HG03439 (cell line): ENCODE data around the gene FIZ1.
"Not testable (repeated sequence)": the region's sequence is repeated elsewhere in the genome, so short reads cannot be mapped to it uniquely, and the experiment has no call there.

Source experiments
- ATAC-seq: cut with Tn5 transposase; IDR thresholded peaks from one replicate; pipeline ENCODE4 v1.9.1; 2021; ENCODE audit warnings: mild to moderate bottlenecking, moderate library complexity; ENCODE audit not compliant: unreplicated experiment

Gene FIZ1

GRCh38 chr19:55578031-55578760 lies 21.1 kb downstream of the FIZ1 start:
- ATAC-seq: no peak

- no peak for ATAC-seq
Observed at GRCh38 chr19:55576746-55577145, 22.6 kb downstream of the FIZ1 start.

GRCh38 chr19:55573929-55574328 lies 25.4 kb downstream of the FIZ1 start:
- not testable (repeated sequence) for ATAC-seq

GRCh38 chr19:55569477-55569876 lies 29.8 kb downstream of the FIZ1 start:
- not testable (repeated sequence) for ATAC-seq

- no peak for ATAC-seq
Observed at GRCh38 chr19:55567708-55568328, 31.5 kb downstream of the FIZ1 start.

- ATAC-seq: no peak
Observed at GRCh38 chr19:55566823-55567222, 32.5 kb downstream of the FIZ1 start.

- no peak for ATAC-seq
Observed at GRCh38 chr19:55563261-55563690, 36.0 kb downstream of the FIZ1 start.

- no peak for ATAC-seq
Observed at GRCh38 chr19:55559684-55560083, 39.6 kb downstream of the FIZ1 start.

- no peak for ATAC-seq
Observed at GRCh38 chr19:55554741-55555152, 44.6 kb downstream of the FIZ1 start.

GRCh38 chr19:55554302-55554701 lies 45.0 kb downstream of the FIZ1 start:
- no peak for ATAC-seq

DNA sequence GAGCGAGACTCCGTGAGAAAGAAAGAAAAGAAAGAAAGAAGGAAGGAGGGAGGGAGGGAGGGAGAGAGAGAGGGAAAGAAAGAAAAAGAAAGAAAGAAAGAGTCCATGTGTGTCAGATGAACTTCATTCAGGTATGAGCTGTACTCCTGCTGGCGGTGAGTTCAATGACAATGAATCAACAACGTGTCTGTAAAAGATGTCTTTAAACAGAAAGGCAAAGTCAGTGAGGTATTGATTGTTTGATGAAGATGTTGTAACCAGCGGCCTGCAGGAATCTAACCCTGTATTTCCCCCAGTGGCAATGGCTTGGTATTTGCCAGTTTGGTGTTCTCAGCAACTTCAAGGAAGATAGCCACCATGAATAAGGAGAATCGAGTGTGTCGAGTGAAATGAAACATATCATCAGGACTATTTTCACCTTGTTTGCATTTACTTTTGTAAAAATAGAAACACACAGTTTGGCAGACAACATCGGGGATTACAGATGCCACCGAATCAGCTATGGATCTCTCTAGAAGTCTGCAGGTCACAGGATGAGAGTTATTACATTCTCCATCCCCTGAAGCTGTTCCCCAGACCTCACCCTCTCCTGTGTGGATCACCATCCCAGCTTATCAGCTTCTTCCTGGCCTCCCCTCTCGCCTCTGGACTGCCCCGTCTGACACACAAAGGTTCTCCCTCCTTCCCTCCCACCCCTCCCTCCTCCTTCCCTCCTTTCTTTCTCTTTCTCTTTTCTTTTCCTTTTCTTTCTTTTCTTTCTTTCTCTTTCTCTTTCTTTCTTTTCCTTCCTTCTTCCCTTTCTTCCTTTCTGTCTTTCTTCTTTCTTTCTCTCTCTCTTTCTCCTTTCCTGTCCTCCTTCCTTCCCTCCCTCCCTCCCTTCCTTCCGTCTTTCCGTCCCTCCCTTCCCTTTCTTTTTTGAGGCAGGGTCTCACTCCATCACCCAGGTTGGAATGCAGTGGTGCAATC lies 45.8 kb downstream of the FIZ1 start:
- no peak for ATAC-seq

GRCh38 chr19:55552620-55553019 lies 46.7 kb downstream of the FIZ1 start:
- ATAC-seq: no peak

DNA sequence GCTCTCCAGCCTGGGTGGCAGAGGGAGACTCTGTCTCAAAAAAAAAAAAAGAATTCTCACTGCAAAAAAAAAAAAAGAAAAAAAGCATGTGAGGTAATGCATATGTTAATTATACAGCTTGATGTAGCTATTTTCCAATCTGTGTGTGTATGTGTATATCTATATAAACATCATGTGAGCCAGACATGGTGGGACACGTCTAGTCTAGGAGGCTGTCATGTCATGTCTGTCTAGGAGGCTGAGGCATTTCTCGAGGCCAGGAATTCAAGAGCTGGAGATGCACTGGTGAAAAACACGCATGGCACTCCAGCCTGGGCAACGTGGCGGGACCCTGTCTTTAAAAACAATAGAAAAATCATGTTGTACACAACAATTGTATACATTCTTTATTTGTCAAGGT lies 47.1 kb downstream of the FIZ1 start:
- no peak for ATAC-seq

GRCh38 chr19:55550321-55550650 lies 49.0 kb downstream of the FIZ1 start:
- no peak for ATAC-seq

GRCh38 chr19:55549500-55550320 lies 49.6 kb downstream of the FIZ1 start:
- ATAC-seq: no peak

GRCh38 chr19:55546822-55547614 lies 52.3 kb downstream of the FIZ1 start:
- no peak for ATAC-seq

DNA sequence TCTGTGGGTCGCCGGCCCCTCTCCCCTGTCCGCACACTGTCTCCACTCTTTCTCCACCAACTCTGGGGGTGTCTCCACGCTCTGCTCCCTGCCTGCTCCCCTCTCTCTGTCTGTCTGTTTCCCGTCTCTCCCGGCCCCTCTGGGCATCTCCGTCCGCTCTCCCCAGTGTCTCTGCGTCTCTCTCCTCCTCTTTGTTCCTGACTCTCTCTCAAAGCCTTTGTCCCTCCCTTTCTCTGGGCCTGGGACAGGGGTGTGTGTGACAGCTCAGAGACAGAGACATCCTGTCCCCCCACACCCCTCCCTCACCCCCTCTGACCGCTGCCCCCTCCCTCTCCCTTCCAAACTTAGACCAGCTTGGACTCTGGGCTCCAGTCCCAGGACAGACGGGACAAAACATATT lies 53.3 kb downstream of the FIZ1 start:
- no peak for ATAC-seq

DNA sequence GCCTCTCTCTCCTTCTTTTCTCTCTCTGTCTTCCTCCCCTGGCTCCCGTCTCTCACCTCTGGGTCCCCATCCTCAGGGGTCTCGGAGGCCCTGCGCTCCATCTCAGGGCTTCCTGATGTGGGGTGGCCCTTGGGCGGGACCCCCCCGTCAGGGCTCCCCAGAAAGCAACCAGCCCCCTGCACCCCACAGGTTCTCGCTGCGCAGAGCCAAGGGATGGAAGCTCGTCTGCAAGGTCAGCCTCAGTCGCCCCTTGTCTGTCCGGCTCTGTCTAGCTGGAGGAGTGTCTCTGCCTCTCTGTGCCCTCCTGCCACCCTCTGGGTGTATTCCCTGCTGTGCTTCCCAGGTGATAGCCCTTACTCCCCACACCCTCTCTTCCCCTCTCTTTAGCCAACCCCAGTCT lies 53.9 kb downstream of the FIZ1 start, which contains the start of gene SBK3:
Gene SBK3, minus strand, starts transcription at position 101 of the 400 bp plus-strand sequence. Its CDS starts 0 bp downstream, at position 101.
- no peak for ATAC-seq

GRCh38 chr19:55544776-55545439 lies 54.4 kb downstream of the FIZ1 start:
- ATAC-seq: no peak
